AG09319 (cell line): ENCODE results near the gene SLC41A2.

Experiments
- DNase-seq: peaks from one replicate; pipeline ENCODE4 v3.0.0-alpha.2; 2010; ENCODE audit warnings: low read depth; ENCODE audit errors: extremely low read depth
- CTCF ChIP-seq: IDR thresholded peaks from 2 replicates; pipeline ENCODE4 v1.5.1; 2011; ENCODE audit warnings: low read depth, mild to moderate bottlenecking, inconsistent platforms, low read length, moderate library complexity

Gene SLC41A2

GRCh38 chr12:104929368-104929767 is 28.7 kb downstream of the SLC41A2 start:
- TF ChIP-seq CTCF, result no peak
- no peak for DNase-seq

- no peak for DNase-seq
- no peak for TF ChIP-seq CTCF
Measured at GRCh38 chr12:104928036-104928745, 29.9 kb downstream of the SLC41A2 start.

GRCh38 chr12:104925501-104925900 is 32.6 kb downstream of the SLC41A2 start:
- no peak for TF ChIP-seq CTCF
- no peak for DNase-seq

- no peak for DNase-seq
- no peak for TF ChIP-seq CTCF
Measured at GRCh38 chr12:104921340-104921739, 36.8 kb downstream of the SLC41A2 start.

- no peak for TF ChIP-seq CTCF
- no peak for DNase-seq
Measured at GRCh38 chr12:104911942-104912341, 46.1 kb downstream of the SLC41A2 start.

GRCh38 chr12:104910196-104910840 is 47.8 kb downstream of the SLC41A2 start:
- no peak for DNase-seq
- no peak for TF ChIP-seq CTCF

GRCh38 chr12:104909761-104910160 is 48.3 kb downstream of the SLC41A2 start:
- no peak for TF ChIP-seq CTCF
- no peak for DNase-seq
